GM18508 (cell line): ENCODE measurements around the gene RTP3.
"Not testable (repeated sequence)": the region's sequence is repeated elsewhere in the genome, so short reads cannot be mapped to it uniquely, and the experiment has no call there.

Source experiments
- ATAC-seq: cut with Tn5 transposase; IDR thresholded peaks from one replicate; pipeline ENCODE4 v1.9.1; 2021; ENCODE audit warnings: moderate number of reproducible peaks; ENCODE audit not compliant: insufficient read depth, unreplicated experiment

RTP3 gene

DNA sequence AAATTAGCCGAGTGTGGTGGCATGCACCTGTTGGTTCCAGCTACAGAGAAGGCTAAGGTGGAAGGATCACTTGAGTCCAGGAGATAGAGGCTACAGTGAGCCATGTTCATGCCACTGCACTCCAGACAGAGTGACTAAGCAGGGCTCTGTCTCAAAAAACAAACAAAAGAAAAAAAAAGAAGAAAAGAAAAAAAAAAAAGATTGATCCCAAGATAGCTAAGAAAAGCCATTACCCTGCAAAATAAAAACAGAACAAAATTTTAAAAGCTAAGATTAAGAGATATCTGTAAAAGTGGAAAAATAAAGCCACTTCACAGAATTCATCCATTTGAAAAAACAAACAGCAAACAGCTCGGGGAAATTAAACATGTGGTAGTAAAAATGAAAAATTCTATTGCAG is 44.6 kb downstream of the RTP3 start:
- no peak for ATAC-seq

DNA sequence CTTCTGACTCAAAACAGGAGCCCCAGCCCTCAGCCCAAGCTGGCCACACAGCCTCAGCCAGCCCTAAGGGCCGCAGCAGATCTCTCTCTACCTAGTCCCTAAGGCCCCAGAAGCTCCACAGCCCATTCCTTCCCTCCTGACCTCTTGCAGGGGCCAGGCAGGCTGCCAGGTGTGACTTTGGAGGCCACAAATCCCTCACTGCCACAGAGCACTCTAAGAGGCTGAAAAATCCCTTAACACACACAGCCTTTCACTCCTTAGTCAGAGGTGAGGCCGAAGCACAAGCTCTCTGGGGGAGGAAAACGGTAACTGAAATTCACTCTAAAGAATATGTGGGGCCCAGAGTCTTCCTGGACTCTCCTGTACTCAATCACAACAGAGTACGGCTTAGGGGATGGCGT is 45.0 kb downstream of the RTP3 start:
- no peak for ATAC-seq

DNA sequence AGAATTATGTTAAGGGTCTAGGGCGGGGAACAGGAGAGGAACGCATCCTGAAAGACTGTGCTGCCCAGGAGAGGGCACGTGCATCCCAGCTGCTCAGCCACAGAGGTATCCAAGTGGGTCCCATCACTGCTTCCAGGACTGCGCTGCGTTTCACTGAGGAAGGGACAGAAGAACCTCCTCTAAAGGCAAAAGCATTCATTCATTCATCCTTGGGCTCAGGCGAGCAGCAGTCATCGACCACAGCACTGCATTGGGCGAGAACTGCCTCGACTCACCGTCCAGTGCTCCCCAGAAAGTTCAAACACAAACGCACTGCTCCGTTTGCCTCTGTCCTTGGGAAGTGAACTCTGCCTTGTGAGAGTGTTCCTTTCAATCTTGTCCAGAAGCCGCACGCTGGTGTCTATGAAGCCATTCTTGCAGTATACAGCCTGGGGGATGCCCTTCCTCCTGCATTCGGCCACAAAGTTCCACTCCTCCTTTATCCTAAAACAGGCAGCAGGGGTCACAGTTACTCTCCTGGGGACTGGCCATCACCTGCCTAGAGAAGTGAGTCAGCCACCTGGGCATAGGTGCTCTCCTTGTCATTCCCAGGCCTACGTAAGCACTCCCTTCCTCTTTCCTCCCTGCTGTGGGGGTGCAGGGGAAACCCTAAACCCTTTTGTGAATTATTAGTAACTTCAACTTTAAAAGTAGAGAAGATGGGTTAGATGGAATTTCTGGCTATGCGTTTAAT is 47.2 kb downstream of the RTP3 start:
- ATAC-seq = no peak

DNA sequence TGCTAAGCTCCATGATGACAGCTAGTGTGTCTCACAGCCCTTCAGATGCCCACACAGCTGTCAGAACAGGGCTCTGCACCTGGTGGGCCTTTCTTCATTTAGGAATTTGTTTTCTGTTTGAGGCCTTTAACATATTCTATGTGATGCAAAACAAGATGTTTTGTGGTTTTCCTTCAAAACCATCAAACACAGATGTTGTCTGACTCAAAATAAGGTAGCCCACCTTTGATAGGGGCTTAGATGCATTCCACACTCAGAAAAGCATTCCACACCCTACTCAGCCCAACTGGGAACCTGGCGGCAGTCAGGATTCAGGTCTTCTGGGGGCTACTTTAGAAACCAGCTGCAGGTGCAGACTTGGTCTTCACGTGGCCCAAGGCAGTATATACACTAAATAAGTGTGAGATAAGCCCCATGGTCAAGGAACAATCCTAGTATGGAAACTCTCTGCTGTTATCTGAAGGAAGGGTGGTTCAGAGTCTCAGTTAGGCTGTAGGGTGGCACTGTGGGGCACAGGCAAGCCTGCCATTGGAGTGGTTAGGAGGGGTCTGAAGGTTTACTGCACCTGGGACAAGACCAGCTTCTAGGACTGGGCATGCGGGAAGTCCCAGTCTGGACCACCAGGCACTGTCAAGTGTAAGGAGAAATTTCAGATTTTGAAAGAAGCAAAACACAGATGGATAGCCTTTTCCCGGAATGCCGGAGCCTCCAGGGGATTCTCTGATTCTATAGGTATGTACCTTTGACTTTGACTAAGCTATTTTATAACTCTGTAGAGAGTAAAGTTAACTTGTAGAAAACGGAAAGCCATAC is 48.2 kb downstream of the RTP3 start:
- no peak for ATAC-seq

DNA sequence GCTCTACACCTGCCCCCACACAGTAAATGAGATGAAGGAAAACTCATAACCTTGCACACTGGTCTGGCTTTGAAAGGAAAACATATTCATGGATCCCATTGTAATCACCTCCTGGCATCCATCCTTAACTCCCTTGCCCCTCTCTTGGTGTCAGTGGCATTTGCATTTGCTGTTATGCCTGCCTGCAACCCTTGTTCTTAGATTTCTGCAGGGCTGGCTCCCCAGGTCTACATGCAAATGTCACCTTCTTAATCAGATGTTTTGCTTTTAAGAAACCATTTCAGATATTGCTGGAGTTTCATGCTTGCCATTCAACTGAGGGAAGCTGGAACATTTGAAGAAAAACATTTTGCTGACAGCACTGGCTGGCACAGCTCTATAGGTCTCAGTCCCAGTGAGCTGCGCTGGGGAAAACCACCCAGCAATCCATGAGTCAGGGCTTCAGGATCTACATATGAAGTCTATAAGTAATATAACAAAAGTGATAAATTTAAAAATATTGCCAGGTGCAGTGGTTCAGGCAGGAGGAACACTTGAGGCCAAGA is 49.2 kb downstream of the RTP3 start:
- no peak for ATAC-seq

DNA sequence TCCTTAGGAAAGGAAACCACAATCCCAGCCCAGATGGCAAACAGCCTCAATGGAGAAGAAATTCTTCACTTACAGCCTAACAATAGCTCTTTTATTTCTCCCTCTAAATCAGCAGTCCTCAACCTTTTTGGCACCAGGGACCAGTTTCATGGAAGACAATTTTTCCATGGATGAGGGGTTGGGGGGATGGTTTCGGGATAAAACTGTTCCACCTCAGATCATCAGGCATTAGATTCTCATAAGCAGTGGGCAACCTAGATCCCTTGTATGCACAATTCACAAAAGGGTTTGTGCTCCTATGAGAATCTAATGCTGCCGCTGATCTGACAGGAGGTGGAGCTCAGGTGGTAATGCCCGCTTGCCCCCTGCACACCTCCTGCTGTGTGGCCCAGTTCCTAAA is 50.8 kb downstream of the RTP3 start:
- ATAC-seq = not testable (repeated sequence)

DNA sequence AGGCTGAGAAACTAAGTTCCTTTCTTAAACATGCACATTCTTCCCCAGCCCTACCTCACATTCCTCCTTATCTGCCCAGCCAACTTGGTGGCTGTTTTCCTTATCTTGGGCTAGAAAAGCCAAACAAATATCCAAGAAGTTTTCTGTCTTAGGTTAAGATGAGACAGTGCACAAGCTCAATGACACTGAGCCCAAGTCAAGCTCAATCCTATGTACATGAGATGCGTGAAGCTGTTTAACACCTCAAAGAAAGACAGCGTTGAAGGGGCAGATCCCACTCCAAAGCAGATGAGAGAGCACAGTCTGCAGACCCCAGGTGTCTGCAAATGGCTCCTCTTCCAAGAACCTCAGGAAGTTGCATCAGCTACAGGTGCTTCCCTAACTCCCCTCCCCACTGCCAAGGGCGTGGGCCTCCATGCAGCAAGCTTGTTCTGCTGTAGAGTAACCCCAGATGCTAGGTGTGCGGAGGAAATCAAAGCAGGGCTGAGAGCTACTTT is 51.7 kb downstream of the RTP3 start:
- ATAC-seq = no peak

DNA sequence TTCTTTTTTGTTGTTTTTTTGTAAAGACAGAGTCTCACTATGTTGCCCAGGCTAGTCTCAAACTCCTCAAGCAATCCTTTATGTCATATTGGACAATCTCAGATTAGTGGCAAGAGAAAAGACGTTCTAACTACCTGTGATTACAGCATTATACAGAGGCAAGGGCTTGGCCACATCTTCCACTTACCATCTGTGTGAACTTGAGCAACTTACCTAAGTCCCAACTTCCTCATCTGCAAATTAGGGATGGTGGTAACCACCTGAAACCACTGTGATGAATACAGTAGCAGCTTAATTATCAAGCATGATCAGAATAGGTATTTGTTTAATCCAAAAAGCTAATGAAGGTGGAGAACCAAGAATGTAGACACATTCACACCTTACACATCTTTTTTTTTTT is 52.2 kb downstream of the RTP3 start:
- no peak for ATAC-seq
